Ascending aorta (tissue), 2 donors: Measurements from ENCODE around the gene PTGES2. TPM values are rescaled to one million over a fixed set of nuclear protein-coding genes. Genes with fewer than 3 reads are reported as not detected.

ENCODE experiments used
- DNase-seq, 2 donors: peaks; one replicate each; pipeline ENCODE4 v3.0.0-alpha.2; 2019; ENCODE audit warnings: low spot score in 2 of 2
- H3K27ac ChIP-seq, 2 donors: fragments of 200-600 bp; sonication (generic); one replicate each; pipeline ENCODE4 v1.5.1; 2016 to 2017; ENCODE audit warnings: mild to moderate bottlenecking in 1 of 2
- H3K27me3 ChIP-seq: fragments of 200-600 bp; sonication (generic); one replicate; pipeline ENCODE4 v1.5.1; 2017
- H3K36me3 ChIP-seq, 2 donors: fragments of 200-600 bp; sonication (generic); one replicate each; pipeline ENCODE4 v1.5.1; 2016
- H3K4me1 ChIP-seq, 2 donors: fragments of 200-600 bp; sonication (generic); one replicate each; pipeline ENCODE4 v1.5.1; 2016 to 2017; ENCODE audit warnings: mild to moderate bottlenecking in 1 of 2
- H3K4me3 ChIP-seq, 2 donors: fragments of 200-600 bp; sonication (generic); one replicate each; pipeline ENCODE4 v1.5.1; 2016 to 2017; ENCODE audit warnings: mild to moderate bottlenecking in 1 of 2
- H3K9me3 ChIP-seq, 2 donors: fragments of 200-600 bp; sonication (generic); one replicate each; pipeline ENCODE4 v1.5.1; 2016
- CTCF ChIP-seq, 3 experiments: fragments of 200-600 bp in 2 of 3; fragments of 450-650 bp in 1 of 3; sonication (generic) in 2 of 3; IDR thresholded peaks; one replicate each; pipeline ENCODE4 v1.5.1; 2016 to 2019; ENCODE audit warnings: antibody characterized with exemption in 3 of 3, mild to moderate bottlenecking in 1 of 3, moderate library complexity in 1 of 3
- intact Hi-C: fragments of 100-400 bp; cut with DNase I; formaldehyde crosslinking; loops from one replicate; pipeline ENCODE4 v1.15.1; 2023
- total RNA-seq: library from RNA; depleted of rRNA; stranded (reverse); fragments of >200 nt; gene quantifications from one replicate; pipeline ENCODE4 v1.1.0, GENCODE V29; 2016

The PTGES2 gene
- total RNA-seq, 1 donor from 2014 or later = 97.2 TPM

- Histone ChIP-seq H3K27me3 (no peaks in the 10 kb centered on the region), H3K4me3 (peak overlapping the region; percentile 64), H3K27ac (peak overlapping the region; percentile 93 to 97), H3K4me1 (peaks cover 39 to 60% of the 10 kb centered on the region in 2 donors), H3K36me3 (peaks cover 16 to 20% of the 10 kb centered on the region in 2 donors), H3K9me3 (no peaks in the 10 kb centered on the region)
- no peak for TF ChIP-seq CTCF (IDR thresholded peaks at IDR 0.05)
- intact Hi-C loops = loop anchor here (1.0 kb wide), 1 partner anchor 29 kb away; the partner anchor contains the start of gene SLC25A25
- DNase-seq = no peak
These were observed 29.8 kb downstream of the PTGES2 start for GRCh38 chr9:128097543-128098296.

- no peak for DNase-seq
- Histone ChIP-seq H3K4me3 (no peak overlapping the region), H3K36me3 (peaks cover 7 to 11% of the 10 kb centered on the region in 2 donors), H3K27me3 (no peaks in the 10 kb centered on the region), H3K4me1 (peaks cover 39 to 68% of the 10 kb centered on the region in 2 donors), H3K27ac (peak overlapping the region; percentile 93 to 97), H3K9me3 (no peaks in the 10 kb centered on the region)
- intact Hi-C loops = no loop called here
- peak in 1 of 3 experiments; percentile 4 for TF ChIP-seq CTCF (IDR thresholded peaks at IDR 0.05)
These were observed 30.7 kb downstream of the PTGES2 start for GRCh38 chr9:128096616-128097536.

DNA sequence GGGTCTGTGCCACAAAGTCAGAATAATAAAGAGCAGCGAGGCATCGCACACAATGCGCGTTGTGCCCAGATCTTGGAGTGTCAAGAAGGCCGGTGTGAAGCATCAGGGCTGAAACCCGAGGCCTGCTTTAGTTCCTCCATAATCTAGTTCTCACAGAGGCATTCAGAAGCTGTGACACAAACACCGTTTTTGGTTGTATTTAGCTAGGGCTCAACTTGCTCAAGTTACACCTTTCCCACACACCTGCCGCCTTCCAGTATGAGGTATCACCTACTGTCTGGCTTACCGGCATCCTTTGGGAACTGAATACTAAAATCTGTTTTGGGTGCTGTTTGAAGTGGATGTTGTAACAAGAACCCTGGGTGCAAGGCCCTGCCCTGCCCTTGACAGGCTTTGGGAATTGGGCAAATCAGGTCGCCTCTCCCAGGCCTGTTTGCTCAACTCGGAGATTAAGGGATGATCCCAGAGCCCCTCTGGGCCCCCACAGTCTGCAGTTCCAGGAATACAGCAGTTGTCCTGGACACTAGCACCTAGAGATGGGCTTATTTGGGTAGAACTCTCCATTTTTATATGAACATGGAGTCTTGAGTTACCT is 32.5 kb downstream of the PTGES2 start:
- no peak for TF ChIP-seq CTCF (IDR thresholded peaks at IDR 0.05)
- intact Hi-C loops = loop anchor here (1.0 to 2.0 kb wide), 3 partner anchors 23 to 130 kb away; partner anchors contain the start of gene SLC25A25
- Histone ChIP-seq H3K4me1 (peaks cover 35 to 66% of the 10 kb centered on the region in 2 donors), H3K27me3 (no peaks in the 10 kb centered on the region), H3K36me3 (no peaks in the 10 kb centered on the region), H3K27ac (peak overlapping the region; percentile 90 to 91), H3K4me3 (no peak overlapping the region), H3K9me3 (no peaks in the 10 kb centered on the region)
- no peak for DNase-seq

- Histone ChIP-seq H3K4me3 (peak overlapping the region; percentile 18 to 35), H3K4me1 (peaks cover 28 to 59% of the 10 kb centered on the region in 2 donors), H3K9me3 (no peaks in the 10 kb centered on the region), H3K27me3 (no peaks in the 10 kb centered on the region), H3K27ac (peak overlapping the region; percentile 90 to 91), H3K36me3 (no peaks in the 10 kb centered on the region)
- peak; percentile 87 to 98 for DNase-seq
- intact Hi-C loops = loop anchor here (1.0 to 2.0 kb wide), 3 partner anchors 22 to 130 kb away; partner anchors contain the start of gene SLC25A25
- TF ChIP-seq CTCF (IDR thresholded peaks at IDR 0.05) = no peak
These were observed 33.2 kb downstream of the PTGES2 start for GRCh38 chr9:128094166-128094949.

- Histone ChIP-seq H3K27ac (peak overlapping the region; percentile 90 to 91), H3K4me1 (peaks cover 23 to 54% of the 10 kb centered on the region in 2 donors), H3K27me3 (no peaks in the 10 kb centered on the region), H3K36me3 (no peaks in the 10 kb centered on the region), H3K4me3 (no peak overlapping the region), H3K9me3 (no peaks in the 10 kb centered on the region)
- no peak for DNase-seq
- no peak for TF ChIP-seq CTCF (IDR thresholded peaks at IDR 0.05)
- intact Hi-C loops = no loop called here
These were observed 34.5 kb downstream of the PTGES2 start for GRCh38 chr9:128093011-128093410.
